Measurements from ENCODE around the gene MGMT. TPM values are rescaled to one million over a fixed set of nuclear protein-coding genes. Genes with fewer than 3 reads are reported as not detected.

Gene MGMT
- total and polyA plus RNA-seq, 4 donors, result 28.2 to 79.1 (median 46.0) TPM

- no peak overlapping the region for H3K4me3 ChIP-seq (ENCODE audit: low read depth in 1 of 3, low read length in 3 of 3)
- H3K9me3 ChIP-seq (ENCODE audit: control insufficient read depth in 4 of 4, low read length in 3 of 4), result no peaks in the 10 kb centered on the region
- peaks cover 0 to 3% (median under 1%) of the 10 kb centered on the region in 4 donors for H3K36me3 ChIP-seq (ENCODE audit: control insufficient read depth in 4 of 4, insufficient read depth in 3 of 4, low read depth in 1 of 4, low read length in 3 of 4)
- H3K27ac ChIP-seq (ENCODE audit: low read depth in 1 of 2, low read length in 2 of 2), result no peak overlapping the region
- H3K9ac ChIP-seq (ENCODE audit: low read depth in 1 of 2, low read length in 2 of 2), result no peak overlapping the region
- WGBS, result 83% methylated on average over 22 of the region's 22 CpGs
- no peaks in the 10 kb centered on the region for H3K27me3 ChIP-seq (ENCODE audit: control insufficient read depth in 4 of 4, insufficient read depth in 4 of 4, low read length in 3 of 4)
- no peaks in the 10 kb centered on the region for H3K4me1 ChIP-seq (ENCODE audit: control insufficient read depth in 4 of 4, insufficient read depth in 4 of 4, low read length in 3 of 4)
- TF ChIP-seq FOXA1 (IDR thresholded peaks at IDR 0.05) (no peak), YY1 (IDR thresholded peaks at IDR 0.05) (no peak), TAF1 (conservative IDR thresholded peaks at IDR 0.05) (no peak), JUND (IDR thresholded peaks at IDR 0.05) (no peak), REST (IDR thresholded peaks at IDR 0.05) (no peak), FOXA2 (IDR thresholded peaks at IDR 0.05) (no peak), RXRA (IDR thresholded peaks at IDR 0.05) (no peak), ATF3 (IDR thresholded peaks at IDR 0.05) (no peak), HNF4A (conservative IDR thresholded peaks at IDR 0.05) (no peak), SP1 (IDR thresholded peaks at IDR 0.05) (no peak), EGR1 (IDR thresholded peaks at IDR 0.05; ENCODE audit: low read depth in 2 of 2) (no peak), MAX (IDR thresholded peaks at IDR 0.05) (no peak), HNF4G (IDR thresholded peaks at IDR 0.05) (no peak), RAD21 (IDR thresholded peaks at IDR 0.05) (no peak)
- TF ChIP-seq, protein P1, sequence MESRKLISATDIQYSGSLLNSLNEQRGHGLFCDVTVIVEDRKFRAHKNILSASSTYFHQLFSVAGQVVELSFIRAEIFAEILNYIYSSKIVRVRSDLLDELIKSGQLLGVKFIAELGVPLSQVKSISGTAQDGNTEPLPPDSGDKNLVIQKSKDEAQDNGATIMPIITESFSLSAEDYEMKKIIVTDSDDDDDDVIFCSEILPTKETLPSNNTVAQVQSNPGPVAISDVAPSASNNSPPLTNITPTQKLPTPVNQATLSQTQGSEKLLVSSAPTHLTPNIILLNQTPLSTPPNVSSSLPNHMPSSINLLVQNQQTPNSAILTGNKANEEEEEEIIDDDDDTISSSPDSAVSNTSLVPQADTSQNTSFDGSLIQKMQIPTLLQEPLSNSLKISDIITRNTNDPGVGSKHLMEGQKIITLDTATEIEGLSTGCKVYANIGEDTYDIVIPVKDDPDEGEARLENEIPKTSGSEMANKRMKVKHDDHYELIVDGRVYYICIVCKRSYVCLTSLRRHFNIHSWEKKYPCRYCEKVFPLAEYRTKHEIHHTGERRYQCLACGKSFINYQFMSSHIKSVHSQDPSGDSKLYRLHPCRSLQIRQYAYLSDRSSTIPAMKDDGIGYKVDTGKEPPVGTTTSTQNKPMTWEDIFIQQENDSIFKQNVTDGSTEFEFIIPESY (IDR thresholded peaks at IDR 0.05), result no peak
- TF ChIP-seq, protein P2, sequence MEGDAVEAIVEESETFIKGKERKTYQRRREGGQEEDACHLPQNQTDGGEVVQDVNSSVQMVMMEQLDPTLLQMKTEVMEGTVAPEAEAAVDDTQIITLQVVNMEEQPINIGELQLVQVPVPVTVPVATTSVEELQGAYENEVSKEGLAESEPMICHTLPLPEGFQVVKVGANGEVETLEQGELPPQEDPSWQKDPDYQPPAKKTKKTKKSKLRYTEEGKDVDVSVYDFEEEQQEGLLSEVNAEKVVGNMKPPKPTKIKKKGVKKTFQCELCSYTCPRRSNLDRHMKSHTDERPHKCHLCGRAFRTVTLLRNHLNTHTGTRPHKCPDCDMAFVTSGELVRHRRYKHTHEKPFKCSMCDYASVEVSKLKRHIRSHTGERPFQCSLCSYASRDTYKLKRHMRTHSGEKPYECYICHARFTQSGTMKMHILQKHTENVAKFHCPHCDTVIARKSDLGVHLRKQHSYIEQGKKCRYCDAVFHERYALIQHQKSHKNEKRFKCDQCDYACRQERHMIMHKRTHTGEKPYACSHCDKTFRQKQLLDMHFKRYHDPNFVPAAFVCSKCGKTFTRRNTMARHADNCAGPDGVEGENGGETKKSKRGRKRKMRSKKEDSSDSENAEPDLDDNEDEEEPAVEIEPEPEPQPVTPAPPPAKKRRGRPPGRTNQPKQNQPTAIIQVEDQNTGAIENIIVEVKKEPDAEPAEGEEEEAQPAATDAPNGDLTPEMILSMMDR (IDR thresholded peaks at IDR 0.05; ENCODE audit: low read depth, low read length, missing input control), result no peak
- DNase-seq (ENCODE audit: low spot score), result no peak
These were observed 188.1 kb downstream of the MGMT start for GRCh38 chr10:129655007-129655678.

Measured in liver (tissue), 9 donors.